Panc1 (cell line): ENCODE data around the gene RPS14. TPM values are rescaled to one million over a fixed set of nuclear protein-coding genes. Genes with fewer than 3 reads are reported as not detected.

Source experiments
- ATAC-seq: fragments of 200-7000 bp; cut with Tn5 transposase; 2 replicates; pipeline ENCODE4 v1.9.1; 2020; ENCODE audit warnings: mild to moderate bottlenecking, moderate library complexity
- BruUV-seq: library from RNA; stranded (reverse); fragments of 400-500 nt; replicated peaks from 2 replicates; lab custom pipeline; 2021; lab: Mats Ljungman, UMichigan
- CTCF ChIA-PET: fragments of 300-600 bp; sonication (Branson Sonifier 250); formaldehyde crosslinking; loops from one replicate; lab custom pipeline; 2022; ENCODE audit warnings: antibody characterized with exemption; lab: Charles Lee
- POLR2A ChIA-PET: fragments of 300-600 bp; sonication (Branson Sonifier 250); formaldehyde crosslinking; loops from one replicate; lab custom pipeline; 2022; ENCODE audit warnings: antibody characterized with exemption; lab: Charles Lee
- DNase-seq: peaks from one replicate; pipeline ENCODE4 v3.0.0-alpha.2; 2010; ENCODE audit warnings: low read depth, low spot score
- H3K27ac ChIP-seq: 2 replicates; pipeline ENCODE4 v1.5.1; 2011; ENCODE audit warnings: mild to moderate bottlenecking, low read length, inconsistent platforms
- H3K27me3 ChIP-seq: fragments of 200-500 bp; sonication (Bioruptor generic); 2 replicates; pipeline ENCODE4 v1.6.0; 2014; ENCODE audit warnings: low read length, inconsistent platforms; ENCODE audit not compliant: control insufficient read depth, insufficient read depth
- H3K36me3 ChIP-seq: fragments of 200-500 bp; sonication (Bioruptor generic); 2 replicates; pipeline ENCODE4 v1.5.1; 2014; ENCODE audit warnings: inconsistent platforms, mild to moderate bottlenecking, low read length, moderate library complexity; ENCODE audit not compliant: control insufficient read depth, insufficient read depth
- H3K4me1 ChIP-seq: 2 replicates; pipeline ENCODE4 v1.5.1; 2011; ENCODE audit warnings: inconsistent platforms, mild to moderate bottlenecking, low read length, moderate library complexity; ENCODE audit not compliant: control insufficient read depth, insufficient read depth
- H3K4me3 ChIP-seq, 2 experiments: 2 replicates each; pipeline ENCODE4 v1.5.1; 2011 to 2012; ENCODE audit warnings: low read depth in 2 of 2, low read length in 2 of 2, mild to moderate bottlenecking in 2 of 2, inconsistent platforms in 1 of 2, moderate library complexity in 1 of 2
- H3K9me3 ChIP-seq: fragments of 200-500 bp; sonication (Bioruptor generic); 2 replicates; pipeline ENCODE4 v1.5.1; 2014; ENCODE audit warnings: low read depth, mild to moderate bottlenecking, inconsistent platforms, low read length, moderate library complexity; ENCODE audit not compliant: control insufficient read depth, insufficient read depth
- CTCF ChIP-seq: fragments of 450-650 bp; IDR thresholded peaks from 2 replicates; pipeline ENCODE4 v1.5.1; 2017; ENCODE audit warnings: mild to moderate bottlenecking
- POLR2AphosphoS5 ChIP-seq: IDR thresholded peaks from 2 replicates; pipeline ENCODE4 v1.6.1; 2012; ENCODE audit warnings: mild to moderate bottlenecking, low read depth, low read length, moderate library complexity
- REST ChIP-seq, 2 experiments: IDR thresholded peaks; 2 replicates each; pipeline ENCODE4 v1.6.1; 2011 to 2012; ENCODE audit warnings: low read depth in 2 of 2, control low read depth in 1 of 2, low read length in 1 of 2, mild to moderate bottlenecking in 1 of 2, moderate library complexity in 1 of 2; ENCODE audit not compliant: insufficient read depth in 1 of 2
- SIN3A ChIP-seq: IDR thresholded peaks from 2 replicates; pipeline ENCODE4 v1.6.1; 2012; ENCODE audit warnings: low read depth, mild to moderate bottlenecking, low read length, moderate library complexity, borderline replicate concordance; ENCODE audit not compliant: insufficient read depth
- TCF7L2 ChIP-seq: IDR thresholded peaks from 2 replicates; pipeline ENCODE4 v1.6.1; 2011; ENCODE audit warnings: mild to moderate bottlenecking, low read depth, low read length, inconsistent platforms
- in situ Hi-C: cut with HindIII; loops from 2 replicates; pipeline ENCODE4 v1.10.0; 2016; ENCODE audit warnings: low sequenced_read_pairs, low pct_unique_long_range_greater_than_20kb
- intact Hi-C: fragments of 100-400 bp; cut with micrococcal nuclease; formaldehyde crosslinking; loops from one replicate; pipeline ENCODE4 v1.10.0; 2022; ENCODE audit not compliant: unreplicated experiment
- total RNA-seq: library from RNA; stranded (reverse); gene quantifications from one replicate; pipeline ENCODE4 v1.2.1, GENCODE V29; 2021; ENCODE audit not compliant: unreplicated experiment

Gene RPS14
- total RNA-seq, 1 experiment from 2014 or later, result 1,959 TPM

- POLR2A ChIA-PET, result interaction anchor here (0.5 kb wide), 1 partner anchor 11 kb away, joined by 6 read pairs; no protein-coding TSS in a partner anchor
- intact Hi-C loops, result no loop called here
- Histone ChIP-seq H3K36me3 (no peaks in the 10 kb centered on the region), H3K9me3 (no peaks in the 10 kb centered on the region), H3K27me3 (no peaks in the 10 kb centered on the region), H3K4me3 (peak overlapping the region in 1 of 2 experiments; percentile 41; a peak in 2 of 4 replicates), H3K27ac (peak overlapping the region; percentile 93), H3K4me1 (peaks cover 77% of the 10 kb centered on the region)
- DNase-seq, result no peak
- TF ChIP-seq SIN3A, result no peak
- TF ChIP-seq POLR2AphosphoS5, result no peak
- no peak for TF ChIP-seq CTCF
- no peak for TF ChIP-seq TCF7L2
- no peak for TF ChIP-seq REST (IDR thresholded peaks at IDR 0.05; ENCODE audit: insufficient read depth in 1 of 2, low read depth in 2 of 2, low read length in 1 of 2)
- peak; percentile 7; the same call in 1 of the 2 replicates for ATAC-seq
- in situ Hi-C loops, result no loop called here
- CTCF ChIA-PET, result interaction anchor here (0.8 kb wide), 1 partner anchor 9 kb away, joined by 3 read pairs; no protein-coding TSS in a partner anchor
- no TSS peak for BruUV-seq
Measured at GRCh38 chr5:150498501-150498900, 49.0 kb upstream of the RPS14 start.

GRCh38 chr5:150497989-150498317 is 48.4 kb upstream of the RPS14 start:
- peak; percentile 56 for ATAC-seq
- Histone ChIP-seq H3K27ac (peak overlapping the region; percentile 93), H3K9me3 (no peaks in the 10 kb centered on the region), H3K27me3 (no peaks in the 10 kb centered on the region), H3K4me3 (peak overlapping the region; percentile 12 to 41; a peak in 3 of 4 replicates), H3K36me3 (no peaks in the 10 kb centered on the region), H3K4me1 (peaks cover 74% of the 10 kb centered on the region)
- intact Hi-C loops (no loop called here), in situ Hi-C loops (no loop called here)
- no peak for DNase-seq
- POLR2A ChIA-PET, result interaction anchor here (0.5 kb wide), 1 partner anchor 11 kb away, joined by 6 read pairs; no protein-coding TSS in a partner anchor
- CTCF ChIA-PET, result interaction anchor here (0.8 kb wide), 1 partner anchor 8 kb away, joined by 3 read pairs; no protein-coding TSS in a partner anchor
- no peak for TF ChIP-seq CTCF
- no peak for TF ChIP-seq POLR2AphosphoS5
- no peak for TF ChIP-seq SIN3A
- no peak for TF ChIP-seq REST (IDR thresholded peaks at IDR 0.05; ENCODE audit: insufficient read depth in 1 of 2, low read depth in 2 of 2, low read length in 1 of 2)
- no peak for TF ChIP-seq TCF7L2
- BruUV-seq, result no TSS peak
